Medulla oblongata (tissue), 1 donor: ENCODE results near the gene GGCX.

Source experiments
- DNase-seq: peaks from one replicate; pipeline ENCODE4 v3.0.0-alpha.2; 2015; ENCODE audit errors: extremely low spot score

Gene GGCX

DNA sequence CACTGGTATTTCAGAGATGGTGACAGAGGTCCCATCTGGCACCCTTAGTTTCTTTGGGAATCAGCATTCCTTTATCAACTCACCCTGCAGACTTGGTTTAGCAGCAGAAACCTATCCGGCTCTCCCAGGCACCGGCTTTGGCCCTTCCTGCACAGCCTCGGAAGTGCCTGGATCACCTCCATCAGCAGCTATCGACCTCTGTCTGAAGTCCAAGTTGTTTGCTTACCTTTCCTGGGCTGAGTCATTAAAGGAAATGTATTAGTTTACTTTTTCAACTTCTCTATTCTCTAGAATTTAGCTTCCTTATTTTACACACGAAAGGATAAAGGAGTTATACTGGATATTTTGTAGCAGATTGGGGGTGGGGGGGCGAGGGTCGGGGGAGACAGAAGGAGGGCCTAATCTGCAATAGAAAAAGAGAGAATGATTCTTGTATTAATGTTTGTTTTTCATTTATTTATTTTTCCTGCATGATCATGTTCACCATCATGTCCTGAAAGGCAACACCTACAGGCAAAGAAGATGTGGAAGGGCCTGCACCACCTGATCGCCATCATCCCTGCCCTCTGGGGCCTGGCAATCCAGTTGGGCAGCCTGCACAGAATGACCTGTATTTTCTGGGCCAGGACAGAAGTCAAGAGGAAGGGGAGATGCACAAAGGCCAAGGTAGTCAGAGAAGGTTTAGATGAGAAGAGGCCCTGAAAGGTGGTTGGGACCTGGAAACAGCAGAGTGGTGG, 44.5 kb downstream of the GGCX start:
- no peak for DNase-seq

- no peak for DNase-seq
These were observed 47.0 kb downstream of the GGCX start for GRCh38 chr2:85514323-85514722.

DNA sequence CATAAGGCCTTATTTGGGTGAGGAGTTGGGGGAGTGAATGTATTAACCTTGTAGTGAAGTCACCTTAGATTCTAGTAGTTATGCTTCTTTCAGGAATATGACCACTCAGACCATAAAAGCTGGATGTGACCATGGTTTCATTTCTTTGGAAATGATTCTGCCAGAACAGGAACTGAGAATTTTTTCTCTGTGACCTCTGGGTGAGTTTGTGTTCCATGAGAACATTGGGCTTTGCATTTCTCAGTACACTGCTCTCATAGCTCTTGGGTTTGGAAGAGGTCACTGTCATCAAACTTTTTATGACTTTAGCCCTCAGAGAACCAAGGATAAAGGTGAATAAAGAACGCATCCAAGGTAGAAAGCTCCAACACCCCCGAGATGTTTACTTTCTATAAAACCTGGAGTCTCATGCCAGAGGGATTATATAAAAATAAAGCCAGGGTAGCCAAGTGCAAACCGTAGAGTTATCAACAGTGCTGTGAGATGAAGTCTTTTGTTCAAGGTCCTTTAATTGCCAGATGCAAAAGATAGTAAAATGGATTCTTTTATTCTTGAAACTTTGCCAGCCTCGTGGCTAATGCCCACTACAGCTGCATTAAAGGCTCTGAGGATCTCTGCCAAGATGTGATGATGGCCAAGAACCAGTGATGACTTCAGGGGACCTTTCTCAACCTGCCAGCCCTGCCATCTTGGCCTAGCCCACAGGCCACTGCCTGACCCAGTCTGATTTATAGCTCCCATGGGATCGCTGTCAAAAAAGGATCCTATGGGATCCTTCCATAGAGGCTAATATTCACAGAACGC, 50.1 kb downstream of the GGCX start:
- DNase-seq, result no peak

DNA sequence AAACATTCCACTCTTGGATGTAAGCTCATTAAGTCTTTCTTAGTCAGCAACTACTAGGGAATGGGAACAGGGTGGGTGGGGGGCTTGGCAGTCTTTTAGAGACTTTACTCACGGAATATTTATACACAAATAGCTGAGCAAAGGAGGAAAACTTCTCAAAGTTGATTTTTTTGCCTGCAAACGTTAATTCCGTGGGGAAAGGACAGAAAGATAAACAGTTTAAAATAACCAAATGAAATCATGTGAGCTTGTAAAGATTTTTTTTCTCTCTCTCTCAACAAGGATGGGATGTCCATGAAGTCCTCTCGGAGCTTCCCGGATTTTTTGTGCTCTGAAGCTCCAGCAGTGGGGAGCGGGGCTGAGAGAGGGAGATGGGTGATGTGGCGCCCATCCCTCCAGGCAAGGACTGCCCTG, 54.5 kb downstream of the GGCX start:
- DNase-seq, result no peak

GRCh38 chr2:85505551-85506238, 55.6 kb downstream of the GGCX start:
- no peak for DNase-seq

DNA sequence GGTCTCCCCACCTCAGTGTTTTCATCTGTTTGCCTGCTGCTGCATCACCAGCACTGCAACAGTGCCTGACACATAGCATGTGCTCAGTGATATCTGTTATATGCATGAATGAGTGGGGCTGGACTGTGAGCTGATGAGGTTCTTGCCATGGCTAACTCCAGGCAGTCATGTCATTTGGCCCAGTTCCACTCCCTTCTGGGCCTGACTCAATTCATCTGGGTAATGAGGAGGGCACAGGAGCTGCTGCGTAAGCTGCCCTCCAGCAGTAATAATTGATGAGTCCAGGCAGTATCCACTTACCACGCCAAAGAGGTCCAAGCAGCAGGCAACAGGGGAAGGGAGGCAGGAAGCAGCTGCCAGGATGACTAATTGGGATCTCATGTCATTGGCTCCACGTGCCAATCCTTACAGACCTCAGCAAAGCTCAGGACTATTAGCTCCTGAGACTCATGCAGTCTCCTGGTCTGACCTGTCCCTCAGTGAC, 56.5 kb downstream of the GGCX start:
- DNase-seq, result no peak

DNA sequence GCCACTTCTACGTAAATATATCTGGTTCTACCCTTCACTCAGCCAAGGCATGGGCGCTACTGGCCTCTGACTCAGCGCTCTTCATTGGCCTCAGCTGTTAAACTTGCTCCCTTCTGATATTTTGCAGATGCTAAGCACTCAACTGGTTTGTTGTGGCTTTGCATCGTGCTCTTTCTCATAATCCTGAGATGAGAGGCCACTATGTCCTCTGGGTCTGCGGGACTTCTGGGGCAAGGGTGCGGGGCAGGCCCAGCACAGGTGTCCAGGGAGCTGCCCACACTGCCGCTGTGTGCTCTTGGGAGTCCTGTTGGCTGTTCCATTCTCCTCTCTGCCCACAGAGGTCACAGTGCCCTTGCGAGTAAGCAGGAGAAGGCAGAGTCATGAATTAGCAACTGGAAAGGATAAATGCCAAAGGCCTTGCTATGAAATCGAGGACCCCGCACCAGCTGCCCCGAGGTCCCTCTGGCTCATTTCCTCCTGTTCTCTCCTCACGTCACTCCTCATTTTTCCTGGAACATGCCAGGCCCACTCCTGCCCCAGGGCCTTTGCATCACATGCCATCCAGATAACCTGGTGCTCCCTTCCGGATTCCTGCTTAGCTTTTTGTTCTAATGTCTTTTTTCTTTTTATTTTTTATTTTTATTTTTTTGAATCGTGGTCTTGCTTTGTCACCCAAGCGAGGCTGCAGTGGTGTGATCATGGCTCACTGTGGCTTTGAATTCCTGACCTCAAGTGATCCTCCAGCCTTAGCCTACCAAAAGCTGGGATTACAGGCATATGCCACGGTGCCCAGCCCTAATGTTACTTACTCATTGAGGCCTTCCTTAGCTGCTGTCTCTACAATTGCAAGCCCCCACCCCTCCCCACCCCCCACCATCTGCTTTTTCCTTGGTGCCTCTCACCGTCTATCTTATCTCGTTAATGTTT, 57.2 kb downstream of the GGCX start:
- no peak for DNase-seq

- DNase-seq, result peak; percentile 35
These were observed 58.0 kb downstream of the GGCX start for GRCh38 chr2:85503168-85503850.

GRCh38 chr2:85502720-85503119, 58.6 kb downstream of the GGCX start:
- DNase-seq, result no peak

DNA sequence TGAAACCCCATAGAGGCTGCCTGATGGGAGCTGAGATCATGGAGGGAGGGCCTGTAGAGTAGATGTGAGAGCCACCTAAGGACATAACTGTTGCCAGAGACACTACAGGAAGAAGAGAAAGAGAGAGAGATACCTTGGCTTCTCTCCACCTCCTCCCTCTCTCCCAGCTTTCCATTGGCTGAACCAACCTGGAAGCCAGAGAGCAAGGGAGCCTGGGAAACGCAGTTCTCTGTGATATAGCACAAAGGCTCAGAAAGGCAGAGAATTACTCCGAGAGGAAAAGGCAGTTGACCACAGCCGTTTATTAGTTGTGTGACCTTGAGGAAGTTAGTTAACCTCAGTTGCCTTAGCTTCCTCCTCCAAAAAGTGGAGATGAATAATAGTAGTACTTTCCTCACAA, 60.0 kb downstream of the GGCX start:
- no peak for DNase-seq

GRCh38 chr2:85497944-85498630, 63.2 kb downstream of the GGCX start:
- DNase-seq, result no peak

DNA sequence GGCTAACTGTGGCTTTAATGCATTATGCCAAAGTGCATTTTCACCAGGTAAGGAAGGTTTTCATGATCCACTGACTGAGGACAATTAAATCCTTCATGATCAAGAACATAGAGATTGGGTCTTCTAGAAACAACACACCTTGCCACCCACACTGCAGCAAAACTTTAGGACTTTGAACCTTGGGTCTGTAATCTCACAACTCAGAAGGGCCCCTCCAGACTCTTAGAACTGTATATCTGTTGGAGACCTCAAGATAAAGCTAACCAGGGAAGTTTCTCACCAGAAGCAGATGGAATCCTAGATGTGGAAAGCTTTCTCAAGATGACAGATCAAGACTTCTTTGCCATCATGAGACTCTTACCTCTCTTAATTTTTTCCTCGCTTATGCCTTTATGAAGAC, 64.9 kb downstream of the GGCX start:
- DNase-seq, result no peak
